HCT116 (cell line): ENCODE measurements around the gene SEC14L3. TPM values are rescaled to one million over a fixed set of nuclear protein-coding genes. Genes with fewer than 3 reads are reported as not detected.

Source experiments
- ATAC-seq: fragments of 200-7000 bp; cut with Tn5 transposase; 2 replicates; pipeline ENCODE4 v1.9.1; 2020; ENCODE audit warnings: mild to moderate bottlenecking, moderate library complexity
- BruUV-seq: library from RNA; stranded (reverse); fragments of 400-500 nt; replicated peaks from 2 replicates; lab custom pipeline; 2021; lab: Mats Ljungman, UMichigan
- CTCF ChIA-PET: fragments of 300-600 bp; sonication (Branson Sonifier 250); formaldehyde crosslinking; loops from one replicate; lab custom pipeline; 2021; ENCODE audit warnings: antibody characterized with exemption; lab: Charles Lee
- POLR2A ChIA-PET: fragments of 300-600, 350-600 bp; sonication (Branson Sonifier 250); formaldehyde crosslinking; loops from one replicate; lab custom pipeline; 2021; ENCODE audit warnings: antibody characterized with exemption; lab: Charles Lee
- RAD21 ChIA-PET, 2 experiments: fragments of 300-600 bp; sonication (Branson Sonifier 250); formaldehyde crosslinking; loops; one replicate each; lab custom pipeline; 2023; ENCODE audit warnings: low total read pairs in 2 of 2; ENCODE audit not compliant: uncharacterized antibody in 2 of 2, unreplicated experiment in 2 of 2, low non-redundant PET in 1 of 2; lab: Charles Lee
- DNase-seq: peaks from one replicate; pipeline ENCODE4 v3.0.0-alpha.2; 2010; ENCODE audit warnings: low read depth, low spot score
- H2AFZ ChIP-seq: fragments of 200-600 bp; shearing (Covaris generic), sonication (generic); 2 replicates; pipeline ENCODE4 v1.6.1; 2017; ENCODE audit warnings: low read depth, mixed run types, mixed read lengths, antibody characterized with exemption, low read length; ENCODE audit not compliant: poor library complexity, severe bottlenecking
- H3K27ac ChIP-seq: 2 replicates; pipeline ENCODE4 v1.5.1; 2012; ENCODE audit warnings: low read depth, low read length
- H3K27me3 ChIP-seq: fragments of 200-600 bp; sonication (generic); 2 replicates; pipeline ENCODE4 v1.6.1; 2016; ENCODE audit warnings: mixed run types, low read length, mixed read lengths; ENCODE audit not compliant: insufficient read depth
- H3K36me3 ChIP-seq, 2 experiments: fragments of 200-500 bp in 1 of 2; fragments of 200-600 bp in 1 of 2; sonication (Bioruptor generic) in 1 of 2; sonication (generic) in 1 of 2; 2 replicates each; pipeline versions ENCODE4 v1.5.1 to v1.6.1; 2014 to 2016; ENCODE audit warnings: low read length in 2 of 2, inconsistent platforms in 1 of 2, mixed read lengths in 1 of 2, mixed run types in 1 of 2; ENCODE audit not compliant: insufficient read depth in 2 of 2, control insufficient read depth in 1 of 2
- H3K4me1 ChIP-seq, 2 experiments: fragments of 200-600 bp in 1 of 2; sonication (generic) in 1 of 2; 2 replicates each; pipeline versions ENCODE4 v1.5.1 to v1.6.1; 2012 to 2017; ENCODE audit warnings: low read length in 2 of 2, inconsistent platforms in 1 of 2, mild to moderate bottlenecking in 1 of 2, mixed read lengths in 1 of 2, mixed run types in 1 of 2, moderate library complexity in 1 of 2; ENCODE audit not compliant: insufficient read depth in 2 of 2, control insufficient read depth in 1 of 2
- H3K4me2 ChIP-seq: fragments of 200-600 bp; sonication (generic); 2 replicates; pipeline ENCODE4 v1.6.1; 2017; ENCODE audit warnings: mixed run types, low read length, mixed read lengths
- H3K4me3 ChIP-seq, 2 experiments: fragments of 200-600 bp in 1 of 2; sonication (generic) in 1 of 2; replicated peaks in 1 of 2; 2 replicates each; pipeline ENCODE4 v1.5.1; 2011 to 2016; ENCODE audit warnings: low read length in 2 of 2, control low read depth in 1 of 2, low read depth in 1 of 2, mild to moderate bottlenecking in 1 of 2, mixed read lengths in 1 of 2, mixed run types in 1 of 2
- H3K79me2 ChIP-seq: fragments of 200-600 bp; sonication (generic); 2 replicates; pipeline ENCODE4 v1.6.1; 2017; ENCODE audit warnings: mild to moderate bottlenecking, mixed run types, low read length, moderate library complexity, mixed read lengths; ENCODE audit not compliant: insufficient read depth
- H3K9ac ChIP-seq: fragments of 200-600 bp; sonication (generic); 2 replicates; pipeline ENCODE4 v1.6.1; 2016; ENCODE audit warnings: low read length, mixed read lengths
- H3K9me2 ChIP-seq: fragments of 200-600 bp; sonication (generic), shearing (Covaris generic); 2 replicates; pipeline ENCODE4 v1.6.1; 2017; ENCODE audit warnings: mixed run types, mild to moderate bottlenecking, moderate library complexity; ENCODE audit not compliant: insufficient read depth
- H3K9me3 ChIP-seq, 2 experiments: fragments of 200-500 bp in 1 of 2; fragments of 200-600 bp in 1 of 2; sonication (Bioruptor generic) in 1 of 2; sonication (generic) in 1 of 2; 2 replicates each; pipeline ENCODE4 v1.6.1; 2014 to 2017; ENCODE audit warnings: low read length in 2 of 2, mixed read lengths in 2 of 2, inconsistent platforms in 1 of 2, low read depth in 1 of 2, mild to moderate bottlenecking in 1 of 2, mixed run types in 1 of 2, moderate library complexity in 1 of 2; ENCODE audit not compliant: control insufficient read depth in 1 of 2, insufficient read depth in 1 of 2
- H4K20me1 ChIP-seq: fragments of 200-600 bp; sonication (generic), shearing (Covaris generic); 2 replicates; pipeline ENCODE4 v1.6.1; 2017; ENCODE audit warnings: mixed run types, mild to moderate bottlenecking, moderate library complexity; ENCODE audit not compliant: insufficient read depth
- EGR1 ChIP-seq: IDR thresholded peaks from 2 replicates; pipeline ENCODE4 v1.6.1; 2012; ENCODE audit warnings: low read depth
- EZH2phosphoT487 ChIP-seq: fragments of 200-600 bp; IDR thresholded peaks from 2 replicates; pipeline ENCODE4 v1.6.1; 2018; ENCODE audit warnings: antibody characterized with exemption, borderline replicate concordance
- JUND ChIP-seq: IDR thresholded peaks from 2 replicates; pipeline ENCODE4 v1.6.1; 2012
- POLR2A ChIP-seq: IDR thresholded peaks from 2 replicates; pipeline ENCODE4 v1.7.0; 2011; ENCODE audit warnings: borderline replicate concordance; ENCODE audit not compliant: insufficient read depth, insufficient read length; ENCODE audit errors: extremely low read depth
- RAD21 ChIP-seq: IDR thresholded peaks from 2 replicates; pipeline ENCODE4 v1.6.1; 2012; ENCODE audit warnings: low read depth, mild to moderate bottlenecking
- SRF ChIP-seq: IDR thresholded peaks from 2 replicates; pipeline ENCODE4 v1.6.1; 2012; ENCODE audit warnings: low read depth
- intact Hi-C: fragments of 100-400 bp; cut with micrococcal nuclease; formaldehyde crosslinking; loops from 2 replicates; pipeline ENCODE4 v1.10.0; 2022
- total RNA-seq: library from RNA; stranded (reverse); gene quantifications from one replicate; pipeline ENCODE4 v1.2.1, GENCODE V29; 2021; ENCODE audit not compliant: unreplicated experiment

SEC14L3 gene
- total RNA-seq, 1 experiment from 2014 or later: not detected

GRCh38 chr22:30506507-30506968 is 34.7 kb upstream of the SEC14L3 start:
- ATAC-seq (no peak), DNase-seq (no peak)
- H2AFZ ChIP-seq: no peak overlapping the region
- BruUV-seq: no TSS peak
- H3K9me3 ChIP-seq: no peaks in the 10 kb centered on the region
- H3K9ac ChIP-seq: no peak overlapping the region
- H3K9me2 ChIP-seq: no peaks in the 10 kb centered on the region
- no peaks in the 10 kb centered on the region for H3K79me2 ChIP-seq
- no peaks in the 10 kb centered on the region for H3K27me3 ChIP-seq
- RAD21 ChIA-PET: no interaction called here
- no peak overlapping the region for H3K27ac ChIP-seq
- TF ChIP-seq POLR2A (no peak), EGR1 (no peak), SRF (no peak), RAD21 (no peak), JUND (no peak), EZH2phosphoT487 (no peak)
- H4K20me1 ChIP-seq: no peaks in the 10 kb centered on the region
- peaks cover 6 to 23% of the 10 kb centered on the region in 2 experiments for H3K4me1 ChIP-seq
- no peak overlapping the region for H3K4me3 ChIP-seq
- no peak overlapping the region for H3K4me2 ChIP-seq
- intact Hi-C loops: no loop called here
- POLR2A ChIA-PET: no interaction called here
- CTCF ChIA-PET: interaction anchor here (1.2 kb wide), 1 partner anchor 22 kb away, joined by 3 read pairs; no protein-coding TSS in a partner anchor
- no peaks in the 10 kb centered on the region for H3K36me3 ChIP-seq

GRCh38 chr22:30503551-30503950 is 31.7 kb upstream of the SEC14L3 start:
- H4K20me1 ChIP-seq: no peaks in the 10 kb centered on the region
- RAD21 ChIA-PET: no interaction called here
- TF ChIP-seq JUND: no peak
- H3K4me2 ChIP-seq: no peak overlapping the region
- no peaks in the 10 kb centered on the region for H3K79me2 ChIP-seq
- CTCF ChIA-PET: interaction anchor here (0.7 kb wide), 1 partner anchor 170 kb away, joined by 3 read pairs; no protein-coding TSS in a partner anchor
- H3K4me3 ChIP-seq: no peak overlapping the region
- no TSS peak for BruUV-seq
- H3K9ac ChIP-seq: no peak overlapping the region
- no peaks in the 10 kb centered on the region for H3K27me3 ChIP-seq
- no peaks in the 10 kb centered on the region for H3K9me2 ChIP-seq
- H2AFZ ChIP-seq: no peak overlapping the region
- peaks cover 6 to 23% of the 10 kb centered on the region in 2 experiments for H3K4me1 ChIP-seq
- no peak for ATAC-seq
- POLR2A ChIA-PET: no interaction called here
- intact Hi-C loops: no loop called here
- no peaks in the 10 kb centered on the region for H3K9me3 ChIP-seq
- no peak overlapping the region for H3K27ac ChIP-seq
- DNase-seq: no peak
- no peaks in the 10 kb centered on the region for H3K36me3 ChIP-seq
